ENCODE measurements around the gene HRH2.
A peak's percentile ranks its signal among the peaks of the same experiment; 100 is the strongest.

The HRH2 gene

GRCh38 chr5:175734016-175734415 lies 76.1 kb downstream of the HRH2 start:
- no peak for DNase-seq (ENCODE audit: insufficient read length, low spot score)
- TF ChIP-seq POLR2A (IDR thresholded peaks at IDR 0.05; ENCODE audit: low read depth, low read length): no peak
- FAIRE-seq: no peak

- FAIRE-seq: no peak
- no peak for DNase-seq (ENCODE audit: insufficient read length, low spot score)
- TF ChIP-seq POLR2A (IDR thresholded peaks at IDR 0.05; ENCODE audit: low read depth, low read length): no peak
These were observed 76.6 kb downstream of the HRH2 start for GRCh38 chr5:175734501-175734900.

DNA sequence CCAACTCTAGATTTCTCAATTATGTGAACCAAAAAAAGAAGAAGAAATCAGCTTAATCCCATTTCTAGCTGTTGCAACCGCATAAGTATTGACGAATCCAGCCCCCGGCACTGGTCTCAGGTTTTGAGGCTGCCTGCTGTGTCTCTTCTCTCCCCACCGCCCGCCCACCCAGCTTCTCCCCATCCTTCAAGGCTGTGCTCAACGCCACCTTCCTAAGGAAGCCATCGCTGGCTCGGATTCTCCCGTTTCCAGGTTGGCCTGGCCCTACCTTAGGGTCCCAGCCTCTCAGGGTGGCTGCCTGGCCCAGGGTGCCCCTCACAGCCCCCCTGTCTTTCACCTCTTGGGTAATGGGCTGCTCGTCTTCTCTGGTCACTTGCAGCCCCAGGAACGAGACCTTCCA lies 77.8 kb downstream of the HRH2 start:
- FAIRE-seq: no peak
- no peak for TF ChIP-seq POLR2A (IDR thresholded peaks at IDR 0.05; ENCODE audit: low read depth, low read length)
- no peak for DNase-seq (ENCODE audit: insufficient read length, low spot score)

GRCh38 chr5:175736652-175737051 lies 78.8 kb downstream of the HRH2 start:
- FAIRE-seq: no peak
- TF ChIP-seq POLR2A (IDR thresholded peaks at IDR 0.05; ENCODE audit: low read depth, low read length): no peak
- DNase-seq (ENCODE audit: insufficient read length, low spot score): no peak

DNA sequence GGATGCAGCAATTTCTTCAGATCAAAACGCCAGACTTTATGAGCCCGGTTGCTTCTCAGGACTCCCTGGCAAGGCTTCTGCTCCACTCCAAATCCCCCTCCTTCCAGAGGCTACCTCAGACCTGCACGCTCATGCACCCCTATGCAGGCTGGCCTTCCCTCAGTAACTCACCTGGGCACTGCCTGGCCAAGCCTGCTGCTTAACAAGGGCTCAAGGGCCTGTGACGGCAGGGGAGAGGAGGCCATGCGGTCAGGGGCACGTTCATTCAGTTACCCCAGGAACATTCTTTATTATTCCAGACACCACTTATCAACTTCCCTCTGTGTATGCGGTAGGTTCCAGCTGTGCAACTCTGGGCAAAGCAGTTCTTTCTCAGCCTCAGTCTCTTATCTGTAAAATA lies 79.6 kb downstream of the HRH2 start:
- TF ChIP-seq POLR2A (IDR thresholded peaks at IDR 0.05; ENCODE audit: low read depth, low read length): no peak
- no peak for DNase-seq (ENCODE audit: insufficient read length, low spot score)
- no peak for FAIRE-seq

GRCh38 chr5:175738126-175738525 lies 80.3 kb downstream of the HRH2 start:
- no peak for TF ChIP-seq POLR2A (IDR thresholded peaks at IDR 0.05; ENCODE audit: low read depth, low read length)
- FAIRE-seq (no peak), DNase-seq (ENCODE audit: insufficient read length, low spot score) (no peak)

- DNase-seq (ENCODE audit: insufficient read length, low spot score): no peak
- TF ChIP-seq POLR2A (IDR thresholded peaks at IDR 0.05; ENCODE audit: low read depth, low read length): no peak
- FAIRE-seq: no peak
These were observed 80.8 kb downstream of the HRH2 start for GRCh38 chr5:175738602-175739133.

- DNase-seq (ENCODE audit: insufficient read length, low spot score) (no peak), FAIRE-seq (no peak)
- TF ChIP-seq POLR2A (IDR thresholded peaks at IDR 0.05; ENCODE audit: low read depth, low read length): no peak
These were observed 82.1 kb downstream of the HRH2 start for GRCh38 chr5:175740014-175740413.

GRCh38 chr5:175741556-175741955 lies 83.7 kb downstream of the HRH2 start:
- no peak for TF ChIP-seq POLR2A (IDR thresholded peaks at IDR 0.05; ENCODE audit: low read depth, low read length)
- FAIRE-seq (no peak), DNase-seq (ENCODE audit: insufficient read length, low spot score) (no peak)

DNA sequence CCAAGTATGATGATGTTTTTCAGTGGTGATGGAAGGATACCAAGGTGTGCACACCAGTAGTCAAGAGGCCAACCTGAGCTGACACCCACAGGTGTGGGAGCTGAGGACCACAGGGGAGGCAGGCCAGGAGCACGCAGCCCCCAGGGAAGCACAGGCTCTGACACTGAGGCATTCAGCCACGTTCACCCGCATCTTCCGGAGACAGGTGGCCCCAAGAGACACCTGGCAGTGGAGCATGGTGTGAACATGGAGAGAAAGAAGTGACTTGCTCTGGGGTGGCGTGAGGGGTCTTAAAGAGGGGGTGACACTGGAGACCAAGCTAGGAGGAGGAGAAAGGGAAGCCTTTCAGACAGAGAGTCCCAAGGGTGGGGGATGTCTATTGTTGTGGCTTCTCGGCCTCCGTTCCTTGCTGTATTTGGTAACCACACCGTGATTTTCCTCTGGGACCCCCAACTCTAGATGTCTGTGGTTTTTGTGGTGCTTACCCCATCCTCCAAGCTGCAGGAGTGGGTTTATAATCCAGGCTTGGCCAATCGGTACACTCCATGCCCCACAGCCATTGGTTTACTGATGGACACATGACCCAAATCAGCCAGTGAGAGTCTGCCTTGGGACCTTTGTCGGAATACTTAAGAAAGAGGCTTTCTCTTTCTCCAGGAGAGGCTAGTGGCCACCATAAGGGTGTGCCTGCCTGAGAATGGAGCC lies 84.6 kb downstream of the HRH2 start:
- no peak for TF ChIP-seq POLR2A (IDR thresholded peaks at IDR 0.05; ENCODE audit: low read depth, low read length)
- no peak for FAIRE-seq

DNA sequence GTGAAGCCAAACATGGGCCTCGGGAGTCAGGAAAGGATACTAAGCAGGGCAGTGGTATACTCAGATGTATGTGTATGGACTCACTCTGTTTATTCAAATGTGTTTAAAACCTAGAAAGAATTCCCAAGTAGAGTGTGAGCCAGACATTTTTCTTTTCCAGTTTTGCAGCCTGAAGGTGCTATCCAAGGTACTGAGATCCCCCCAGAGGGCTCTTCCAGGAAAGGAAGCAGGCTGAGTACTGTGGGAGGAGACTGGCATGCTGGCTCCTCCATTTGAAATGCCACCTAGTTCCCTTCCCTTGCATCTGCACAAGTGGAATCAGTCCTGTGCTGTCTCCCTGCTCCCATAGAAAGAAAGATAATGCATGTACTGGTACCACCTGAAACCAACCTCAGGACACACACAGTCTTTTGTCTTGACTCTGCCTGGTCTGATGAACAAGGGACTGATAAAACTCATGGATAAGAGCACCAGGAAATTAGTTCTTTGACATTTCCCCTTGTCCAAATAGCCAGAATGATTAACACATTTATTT lies 85.9 kb downstream of the HRH2 start:
- TF ChIP-seq POLR2A (IDR thresholded peaks at IDR 0.05; ENCODE audit: low read depth, low read length): no peak
- FAIRE-seq (no peak), DNase-seq (ENCODE audit: insufficient read length, low spot score) (peak; percentile 42)

More for the DNA sequence above, 84.6 kb downstream of the HRH2 start:
- DNase-seq (ENCODE audit: insufficient read length, low spot score): no peak

- FAIRE-seq: no peak
- TF ChIP-seq POLR2A (IDR thresholded peaks at IDR 0.05; ENCODE audit: low read depth, low read length): no peak
- DNase-seq (ENCODE audit: insufficient read length, low spot score): no peak
These were observed 87.3 kb downstream of the HRH2 start for GRCh38 chr5:175745210-175745609.

GRCh38 chr5:175746851-175747250 lies 89.0 kb downstream of the HRH2 start:
- no peak for FAIRE-seq
- TF ChIP-seq POLR2A (IDR thresholded peaks at IDR 0.05; ENCODE audit: low read depth, low read length): no peak
- peak; percentile 38 for DNase-seq (ENCODE audit: insufficient read length, low spot score)

GRCh38 chr5:175747539-175748060 lies 89.7 kb downstream of the HRH2 start:
- no peak for TF ChIP-seq POLR2A (IDR thresholded peaks at IDR 0.05; ENCODE audit: low read depth, low read length)
- no peak for DNase-seq (ENCODE audit: insufficient read length, low spot score)
- no peak for FAIRE-seq

- DNase-seq (ENCODE audit: insufficient read length, low spot score) (no peak), FAIRE-seq (no peak)
- no peak for TF ChIP-seq POLR2A (IDR thresholded peaks at IDR 0.05; ENCODE audit: low read depth, low read length)
These were observed 90.8 kb downstream of the HRH2 start for GRCh38 chr5:175748650-175749049.
